GM13977 (cell line): ENCODE data around the gene RBM44.
"Not testable (repeated sequence)": the region's sequence is repeated elsewhere in the genome, so short reads cannot be mapped to it uniquely, and the experiment has no call there.

Experiments used
- DNase-seq: peaks from one replicate; pipeline ENCODE4 v3.0.0; 2012; ENCODE audit warnings: low spot score
- in situ Hi-C: fragments of 300-500 bp; cut with MboI; formaldehyde crosslinking; loops from one replicate; pipeline ENCODE4 v1.12.0; 2022; ENCODE audit warnings: low sequenced_read_pairs, low pct_unique_long_range_greater_than_20kb, mixed read lengths, inconsistent platforms; ENCODE audit not compliant: unreplicated experiment
- TF ChIP-seq, protein P1 (sequence below): IDR thresholded peaks from 2 replicates; pipeline ENCODE4 v1.5.1; 2012; ENCODE audit warnings: mild to moderate bottlenecking, control low read depth; ENCODE audit not compliant: insufficient read depth; ENCODE audit errors: extremely low read depth, missing control alignments

RBM44 gene

DNA sequence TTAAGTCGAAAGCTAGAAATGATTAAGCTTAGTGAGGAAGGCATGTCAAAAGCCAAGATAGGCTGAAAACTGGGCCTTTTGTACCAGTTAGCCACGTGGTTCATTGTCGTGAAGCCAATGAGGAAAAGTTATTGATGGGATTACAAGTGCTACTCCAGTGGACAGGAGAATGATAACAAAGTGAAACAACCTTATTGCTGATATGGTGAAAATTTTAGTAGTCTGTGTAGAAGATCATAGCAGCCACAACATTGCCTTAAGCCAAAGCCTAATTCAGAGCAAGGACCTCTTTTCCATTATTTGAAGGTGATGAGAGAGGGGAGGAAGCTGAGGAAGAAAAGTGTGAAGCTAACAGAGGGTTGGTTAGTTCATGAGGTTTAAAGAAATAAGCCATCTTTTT lies 36.8 kb downstream of the RBM44 start:
- in situ Hi-C loops, result no loop called here

GRCh38 chr2:237841051-237841450 lies 42.5 kb downstream of the RBM44 start:
- in situ Hi-C loops, result no loop called here
- no peak for DNase-seq
- TF ChIP-seq, protein P1, sequence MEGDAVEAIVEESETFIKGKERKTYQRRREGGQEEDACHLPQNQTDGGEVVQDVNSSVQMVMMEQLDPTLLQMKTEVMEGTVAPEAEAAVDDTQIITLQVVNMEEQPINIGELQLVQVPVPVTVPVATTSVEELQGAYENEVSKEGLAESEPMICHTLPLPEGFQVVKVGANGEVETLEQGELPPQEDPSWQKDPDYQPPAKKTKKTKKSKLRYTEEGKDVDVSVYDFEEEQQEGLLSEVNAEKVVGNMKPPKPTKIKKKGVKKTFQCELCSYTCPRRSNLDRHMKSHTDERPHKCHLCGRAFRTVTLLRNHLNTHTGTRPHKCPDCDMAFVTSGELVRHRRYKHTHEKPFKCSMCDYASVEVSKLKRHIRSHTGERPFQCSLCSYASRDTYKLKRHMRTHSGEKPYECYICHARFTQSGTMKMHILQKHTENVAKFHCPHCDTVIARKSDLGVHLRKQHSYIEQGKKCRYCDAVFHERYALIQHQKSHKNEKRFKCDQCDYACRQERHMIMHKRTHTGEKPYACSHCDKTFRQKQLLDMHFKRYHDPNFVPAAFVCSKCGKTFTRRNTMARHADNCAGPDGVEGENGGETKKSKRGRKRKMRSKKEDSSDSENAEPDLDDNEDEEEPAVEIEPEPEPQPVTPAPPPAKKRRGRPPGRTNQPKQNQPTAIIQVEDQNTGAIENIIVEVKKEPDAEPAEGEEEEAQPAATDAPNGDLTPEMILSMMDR, result no peak

More for the DNA sequence above, 36.8 kb downstream of the RBM44 start:
- TF ChIP-seq, protein P1, result no peak
- DNase-seq, result no peak

DNA sequence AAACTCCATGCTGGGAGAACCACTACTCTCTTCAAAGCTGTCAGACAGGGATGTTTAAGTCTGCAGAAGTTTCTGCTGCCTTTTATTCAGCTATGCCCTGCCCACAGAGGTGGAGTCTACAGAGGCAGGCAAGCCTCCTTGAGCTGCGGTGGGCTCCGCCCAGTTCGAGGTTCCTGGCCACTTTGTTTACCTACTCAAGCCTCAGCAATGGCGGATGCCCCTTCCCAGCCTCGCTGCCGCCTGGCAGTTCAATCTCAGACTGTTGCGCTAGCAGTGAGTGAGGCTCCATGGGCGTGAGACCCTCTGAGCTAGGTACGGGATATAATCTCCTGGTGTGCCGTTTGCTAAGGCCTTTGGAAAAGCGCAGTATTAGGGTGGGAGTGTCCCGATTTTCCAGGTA lies 50.4 kb downstream of the RBM44 start:
- in situ Hi-C loops, DNase-seq: not testable (repeated sequence)

DNA sequence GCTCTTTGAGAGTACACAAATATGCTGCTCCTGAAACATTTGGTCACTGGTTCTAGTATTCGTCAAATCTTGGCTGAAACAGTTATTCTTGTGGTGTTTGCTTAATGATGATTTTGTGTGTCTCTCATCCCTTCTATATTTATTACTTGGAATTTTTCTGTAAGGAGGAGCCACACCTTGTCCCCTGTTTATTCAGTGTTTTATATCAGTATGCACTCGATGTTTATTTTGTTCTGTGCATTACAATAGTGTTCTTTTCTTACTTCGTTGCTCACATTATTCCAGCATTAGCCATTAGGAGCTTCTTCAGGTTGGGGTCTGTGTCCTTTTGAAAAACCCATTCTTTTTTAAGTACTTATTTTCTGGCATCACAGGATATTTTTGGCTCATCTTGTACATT lies 55.7 kb downstream of the RBM44 start:
- in situ Hi-C loops, result no loop called here
- no peak for DNase-seq
- TF ChIP-seq, protein P1, result no peak

GRCh38 chr2:237857791-237858190 lies 59.2 kb downstream of the RBM44 start:
- TF ChIP-seq, protein P1, result no peak
- in situ Hi-C loops, result no loop called here
- peak; percentile 4 for DNase-seq

DNA sequence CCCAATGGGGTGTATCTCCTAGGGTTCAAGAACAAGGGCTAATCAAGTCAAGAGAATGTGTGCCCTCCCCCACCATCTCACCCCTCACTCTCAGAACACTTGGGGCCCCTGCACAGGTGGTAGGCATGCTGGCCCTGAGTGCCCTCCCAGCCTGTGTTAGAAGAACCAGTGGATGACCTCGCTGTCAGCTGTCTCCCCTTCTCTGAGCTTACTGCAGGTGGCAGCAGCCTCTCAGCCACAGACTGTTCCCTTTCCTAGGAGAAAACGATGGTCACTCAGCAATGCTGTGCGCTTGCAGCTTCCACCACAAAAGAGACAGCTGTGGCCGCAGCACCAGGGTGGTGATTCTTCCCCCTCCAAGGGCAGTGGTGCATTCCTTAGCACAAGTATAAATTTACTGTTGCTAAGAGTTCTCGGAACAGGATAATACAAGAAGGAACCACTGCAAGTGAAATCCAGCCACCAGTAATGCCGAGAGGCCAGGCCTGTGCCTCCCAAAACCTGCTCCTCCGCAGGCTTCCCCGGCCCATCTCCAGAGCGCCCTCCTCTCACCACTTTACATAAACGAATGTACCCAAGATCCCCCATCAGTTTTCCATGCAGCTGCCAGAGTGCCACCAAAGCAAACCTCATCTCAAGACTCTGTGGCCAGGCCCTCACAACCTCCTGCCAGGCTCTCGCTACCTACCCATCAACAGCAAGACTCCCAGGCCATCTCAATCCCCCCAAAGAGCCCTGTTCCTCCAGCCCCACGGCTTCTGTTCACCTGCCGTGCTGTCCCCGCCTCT lies 59.9 kb downstream of the RBM44 start:
- TF ChIP-seq, protein P1, result peak; percentile 76
- peak; percentile 85 for DNase-seq
- in situ Hi-C loops, result no loop called here

DNA sequence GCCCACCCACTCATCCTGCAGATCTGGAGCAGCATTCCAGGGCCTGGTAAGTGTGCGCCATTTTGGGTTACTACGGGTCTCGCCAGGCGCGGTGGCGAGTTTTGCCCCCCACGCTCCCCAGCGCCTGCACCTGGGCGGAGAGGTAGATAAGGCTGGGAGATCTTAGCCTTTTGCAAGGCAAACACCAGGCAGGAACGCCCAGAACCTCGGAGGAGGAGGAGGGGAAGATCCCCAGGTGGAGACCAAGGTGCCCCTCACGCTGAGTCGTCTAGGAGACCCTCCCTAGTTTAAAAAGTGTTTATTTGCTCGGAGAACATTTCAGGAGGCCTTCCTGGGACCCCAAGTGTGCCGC lies 60.5 kb downstream of the RBM44 start:
- DNase-seq, result peak; percentile 34
- in situ Hi-C loops, result no loop called here
- TF ChIP-seq, protein P1, result no peak
